Activated CD8-positive, alpha-beta T cell treated with anti-CD3 and anti-CD28 coated beads for 36 hours (primary cell): ENCODE data around the gene RDH8. TPM values are rescaled to one million over a fixed set of nuclear protein-coding genes. Genes with fewer than 3 reads are reported as not detected.

Experiments used
- ATAC-seq: fragments of 200-7000 bp; cut with Tn5 transposase; one replicate; pipeline ENCODE4 v1.10.0; 2021; ENCODE audit warnings: mild to moderate bottlenecking, moderate library complexity
- CTCF ChIA-PET: fragments of 350-600 bp; sonication (Branson Sonifier 250); formaldehyde crosslinking; loops from one replicate; lab custom pipeline; 2021; ENCODE audit warnings: antibody characterized with exemption; lab: Charles Lee
- POLR2A ChIA-PET: fragments of 350-600 bp; sonication (Branson Sonifier 250); formaldehyde crosslinking; loops from one replicate; lab custom pipeline; 2021; ENCODE audit warnings: antibody characterized with exemption; lab: Charles Lee
- DNase-seq: peaks from one replicate; pipeline ENCODE4 v3.0.0-alpha.2; 2020
- H3K27ac Mint-ChIP-seq: one replicate; pipeline ENCODE4 v1.8.0; 2021; ENCODE audit warnings: mild to moderate bottlenecking, mixed read lengths
- H3K27me3 Mint-ChIP-seq: one replicate; pipeline ENCODE4 v1.8.0; 2021; ENCODE audit warnings: mixed read lengths
- H3K36me3 Mint-ChIP-seq: one replicate; pipeline ENCODE4 v1.8.0; 2021; ENCODE audit warnings: low read depth, mixed read lengths
- H3K4me1 Mint-ChIP-seq: one replicate; pipeline ENCODE4 v1.8.0; 2021; ENCODE audit warnings: low read depth, mixed read lengths
- H3K4me3 Mint-ChIP-seq: one replicate; pipeline ENCODE4 v1.8.0; 2021; ENCODE audit warnings: mild to moderate bottlenecking, moderate library complexity, mixed read lengths
- H3K9me3 Mint-ChIP-seq: one replicate; pipeline ENCODE4 v1.8.0; 2021; ENCODE audit warnings: mixed read lengths
- intact Hi-C: fragments of 100-400 bp; cut with micrococcal nuclease; formaldehyde crosslinking; loops from one replicate; pipeline ENCODE4 v1.10.0; 2022
- total RNA-seq, 2 experiments: library from RNA; stranded (reverse); gene quantifications; one replicate each; pipeline ENCODE4 v1.2.3, GENCODE V29; 2021
- TF ChIP-seq, protein P1 (sequence below): fragments of 200-600 bp; IDR thresholded peaks from one replicate; pipeline ENCODE4 v1.8.0; 2022; ENCODE audit warnings: antibody characterized with exemption, mild to moderate bottlenecking

RDH8 gene, protein sequence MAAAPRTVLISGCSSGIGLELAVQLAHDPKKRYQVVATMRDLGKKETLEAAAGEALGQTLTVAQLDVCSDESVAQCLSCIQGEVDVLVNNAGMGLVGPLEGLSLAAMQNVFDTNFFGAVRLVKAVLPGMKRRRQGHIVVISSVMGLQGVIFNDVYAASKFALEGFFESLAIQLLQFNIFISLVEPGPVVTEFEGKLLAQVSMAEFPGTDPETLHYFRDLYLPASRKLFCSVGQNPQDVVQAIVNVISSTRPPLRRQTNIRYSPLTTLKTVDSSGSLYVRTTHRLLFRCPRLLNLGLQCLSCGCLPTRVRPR
- not detected for total RNA-seq

DNA sequence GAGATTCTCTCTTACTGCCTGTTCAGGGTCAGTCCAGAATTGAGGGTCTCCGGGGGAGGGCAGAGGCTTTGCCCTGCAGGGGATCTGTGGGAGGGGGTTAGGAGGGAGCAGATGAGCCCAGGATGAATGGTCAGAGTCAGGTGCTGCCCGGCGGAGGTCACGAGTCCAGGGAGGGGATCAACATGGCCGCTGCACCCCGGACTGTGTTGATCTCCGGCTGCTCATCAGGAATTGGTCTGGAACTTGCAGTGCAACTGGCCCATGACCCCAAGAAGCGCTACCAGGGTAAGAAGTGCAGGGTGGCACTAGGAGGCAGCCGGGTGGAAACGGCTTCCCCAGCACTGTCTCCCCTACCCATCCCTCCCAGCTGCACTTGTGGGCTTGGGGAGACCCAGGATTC, at the start of gene RDH8:
RDH8 (plus strand) TSS at position 168 of the 400 bp plus-strand sequence; CDS start at position 183, 15 bp downstream.
- DNase-seq (no peak), ATAC-seq (no peak)
- Mint-ChIP-seq H3K36me3 (no peaks in the 10 kb centered on the region), H3K27me3 (peaks cover 35% of the 10 kb centered on the region), H3K27ac (no peak within 1 kb of the TSS), H3K4me1 (peaks cover 11% of the 10 kb centered on the region), H3K9me3 (no peaks in the 10 kb centered on the region), H3K4me3 (no peak within 1 kb of the TSS)
- intact Hi-C loops, result no loop called here
- TF ChIP-seq, protein P1, sequence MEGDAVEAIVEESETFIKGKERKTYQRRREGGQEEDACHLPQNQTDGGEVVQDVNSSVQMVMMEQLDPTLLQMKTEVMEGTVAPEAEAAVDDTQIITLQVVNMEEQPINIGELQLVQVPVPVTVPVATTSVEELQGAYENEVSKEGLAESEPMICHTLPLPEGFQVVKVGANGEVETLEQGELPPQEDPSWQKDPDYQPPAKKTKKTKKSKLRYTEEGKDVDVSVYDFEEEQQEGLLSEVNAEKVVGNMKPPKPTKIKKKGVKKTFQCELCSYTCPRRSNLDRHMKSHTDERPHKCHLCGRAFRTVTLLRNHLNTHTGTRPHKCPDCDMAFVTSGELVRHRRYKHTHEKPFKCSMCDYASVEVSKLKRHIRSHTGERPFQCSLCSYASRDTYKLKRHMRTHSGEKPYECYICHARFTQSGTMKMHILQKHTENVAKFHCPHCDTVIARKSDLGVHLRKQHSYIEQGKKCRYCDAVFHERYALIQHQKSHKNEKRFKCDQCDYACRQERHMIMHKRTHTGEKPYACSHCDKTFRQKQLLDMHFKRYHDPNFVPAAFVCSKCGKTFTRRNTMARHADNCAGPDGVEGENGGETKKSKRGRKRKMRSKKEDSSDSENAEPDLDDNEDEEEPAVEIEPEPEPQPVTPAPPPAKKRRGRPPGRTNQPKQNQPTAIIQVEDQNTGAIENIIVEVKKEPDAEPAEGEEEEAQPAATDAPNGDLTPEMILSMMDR, result no peak
- CTCF ChIA-PET, result interaction anchor here (6.0 kb wide), 1 partner anchor 14 kb away, joined by 26 read pairs; no protein-coding TSS in a partner anchor
- POLR2A ChIA-PET, result interaction anchor here (0.6 kb wide), 1 partner anchor 201 kb away, joined by 3 read pairs; no protein-coding TSS in a partner anchor

DNA sequence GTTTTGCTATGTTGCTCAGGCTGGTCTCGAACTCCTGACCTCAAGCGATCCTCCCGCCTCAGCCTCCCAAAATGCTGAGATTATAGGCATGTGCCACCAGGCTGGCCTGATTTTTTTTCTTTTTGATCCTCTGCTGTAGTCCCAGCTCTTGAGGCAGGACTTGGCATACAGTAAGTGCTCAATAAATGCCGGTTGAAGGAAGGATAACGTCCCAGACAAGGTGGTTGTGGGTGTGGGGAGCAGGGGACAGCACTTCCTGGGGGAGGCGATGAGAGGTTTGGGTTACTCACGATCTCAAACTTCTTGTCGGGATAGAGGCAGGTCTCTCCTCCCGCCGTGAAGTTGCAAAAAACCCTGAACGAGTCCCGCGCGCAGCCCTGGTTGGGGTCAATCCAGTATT, 47.3 kb upstream of the RDH8 start:
- no peak for DNase-seq
- Mint-ChIP-seq H3K27me3 (peaks cover 34% of the 10 kb centered on the region), H3K36me3 (no peaks in the 10 kb centered on the region), H3K4me1 (peaks cover 3% of the 10 kb centered on the region), H3K4me3 (no peak overlapping the region), H3K9me3 (no peaks in the 10 kb centered on the region), H3K27ac (no peak overlapping the region)
- CTCF ChIA-PET, result interaction anchor here (1.6 kb wide), 1 partner anchor 34 kb away, joined by 3 read pairs; no protein-coding TSS in a partner anchor
- TF ChIP-seq, protein P1, result no peak
- POLR2A ChIA-PET, result no interaction called here
- intact Hi-C loops, result no loop called here
- no peak for ATAC-seq

DNA sequence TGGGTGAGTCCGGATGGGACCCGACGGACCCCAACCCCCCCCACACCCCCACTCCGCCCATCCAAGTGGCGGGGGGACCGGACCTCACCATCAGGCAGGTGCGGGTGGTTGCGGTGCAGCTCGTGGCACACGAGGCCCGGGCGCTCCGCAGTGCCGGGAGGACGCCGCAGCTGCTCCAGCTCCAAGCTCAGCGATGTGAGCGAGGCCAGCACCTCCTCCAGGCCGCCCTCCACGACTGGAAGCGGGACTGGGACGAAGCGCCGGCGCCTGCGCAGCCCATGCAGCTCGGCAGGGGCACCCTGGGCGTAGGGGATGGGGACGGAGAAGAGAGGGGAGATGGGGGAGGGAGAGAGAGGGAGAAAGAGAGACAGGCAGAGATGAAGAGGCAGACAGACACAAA, 46.8 kb upstream of the RDH8 start:
- H3K27me3 Mint-ChIP-seq, result peaks cover 35% of the 10 kb centered on the region
- ATAC-seq (no peak), DNase-seq (no peak)
- H3K4me1 Mint-ChIP-seq, result peaks cover 3% of the 10 kb centered on the region
- no peak overlapping the region for H3K27ac Mint-ChIP-seq
- CTCF ChIA-PET, result interaction anchor here (1.6 kb wide), 1 partner anchor 34 kb away, joined by 3 read pairs; no protein-coding TSS in a partner anchor
- H3K9me3 Mint-ChIP-seq, result no peaks in the 10 kb centered on the region
- POLR2A ChIA-PET, result no interaction called here
- no peak overlapping the region for H3K4me3 Mint-ChIP-seq
- intact Hi-C loops, result no loop called here
- no peaks in the 10 kb centered on the region for H3K36me3 Mint-ChIP-seq
- TF ChIP-seq, protein P1, result no peak

DNA sequence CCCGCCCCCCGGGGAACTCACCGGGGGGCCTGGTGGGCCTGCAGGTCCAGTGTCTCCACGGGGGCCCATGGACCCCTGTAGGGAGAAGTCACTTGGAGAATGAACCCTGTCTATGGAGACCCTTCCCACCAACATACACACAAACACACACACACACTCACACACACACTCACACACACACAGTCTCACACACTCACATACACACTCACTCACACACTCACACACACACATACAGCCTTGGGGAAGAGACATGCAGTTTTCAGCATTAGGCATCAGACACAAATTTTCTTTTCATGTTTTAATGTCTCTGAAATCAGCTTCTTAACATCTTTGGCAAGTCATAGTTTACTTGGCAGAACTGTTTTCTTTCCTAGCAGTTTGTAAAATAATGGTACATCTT, 46.0 kb upstream of the RDH8 start:
- no peak for ATAC-seq
- H3K27ac Mint-ChIP-seq, result no peak overlapping the region
- peaks cover 3% of the 10 kb centered on the region for H3K4me1 Mint-ChIP-seq
- TF ChIP-seq, protein P1, result no peak
- CTCF ChIA-PET, result no interaction called here
- POLR2A ChIA-PET, result no interaction called here
- DNase-seq, result no peak
- peaks cover 34% of the 10 kb centered on the region for H3K27me3 Mint-ChIP-seq
- H3K9me3 Mint-ChIP-seq, result no peaks in the 10 kb centered on the region
- no peaks in the 10 kb centered on the region for H3K36me3 Mint-ChIP-seq
- intact Hi-C loops, result no loop called here
- H3K4me3 Mint-ChIP-seq, result no peak overlapping the region
